Endothelial cell of umbilical vein (primary cell): ENCODE measurements around the gene IFNA1.

ENCODE experiments used
- EZH2 ChIP-seq: IDR thresholded peaks from 2 replicates; pipeline ENCODE4 v1.6.1; 2012; ENCODE audit warnings: borderline replicate concordance, low read depth, mild to moderate bottlenecking, moderate library complexity, low read length, inconsistent platforms; ENCODE audit not compliant: severe bottlenecking
- JUN ChIP-seq: IDR thresholded peaks from 2 replicates; pipeline ENCODE4 v1.6.1; 2011; ENCODE audit warnings: borderline replicate concordance, low read depth; ENCODE audit not compliant: insufficient read length, insufficient read depth
- MYC ChIP-seq: IDR thresholded peaks from one replicate; pipeline ENCODE4 v1.6.1; 2011; ENCODE audit warnings: mild to moderate bottlenecking, low read depth, low read length
- POLR2A ChIP-seq: IDR thresholded peaks from 2 replicates; pipeline ENCODE4 v1.6.1; 2012; ENCODE audit warnings: low read depth, mild to moderate bottlenecking, control low read depth, low read length
- POLR2AphosphoS5 ChIP-seq: IDR thresholded peaks from 2 replicates; pipeline ENCODE4 v1.6.1; 2012; ENCODE audit warnings: low read depth, mild to moderate bottlenecking, control low read depth, low read length, moderate library complexity; ENCODE audit not compliant: insufficient read depth
- TF ChIP-seq, protein P1 (sequence below), 2 donors: IDR thresholded peaks; 1 replicate in 1 of 2; 2 replicates in 1 of 2; pipeline ENCODE4 v1.5.1; 2011; ENCODE audit warnings: low read length in 2 of 2, mild to moderate bottlenecking in 2 of 2, moderate library complexity in 2 of 2, control low read depth in 1 of 2, inconsistent platforms in 1 of 2, low read depth in 1 of 2; ENCODE audit not compliant: insufficient read depth in 1 of 2; ENCODE audit errors: extremely low read depth in 1 of 2
- TF ChIP-seq, protein P2 (sequence below): IDR thresholded peaks from 2 replicates; pipeline ENCODE4 v1.6.1; 2011; ENCODE audit not compliant: insufficient read depth, insufficient read length

- no peak for TF ChIP-seq MYC
- TF ChIP-seq, protein P1, sequence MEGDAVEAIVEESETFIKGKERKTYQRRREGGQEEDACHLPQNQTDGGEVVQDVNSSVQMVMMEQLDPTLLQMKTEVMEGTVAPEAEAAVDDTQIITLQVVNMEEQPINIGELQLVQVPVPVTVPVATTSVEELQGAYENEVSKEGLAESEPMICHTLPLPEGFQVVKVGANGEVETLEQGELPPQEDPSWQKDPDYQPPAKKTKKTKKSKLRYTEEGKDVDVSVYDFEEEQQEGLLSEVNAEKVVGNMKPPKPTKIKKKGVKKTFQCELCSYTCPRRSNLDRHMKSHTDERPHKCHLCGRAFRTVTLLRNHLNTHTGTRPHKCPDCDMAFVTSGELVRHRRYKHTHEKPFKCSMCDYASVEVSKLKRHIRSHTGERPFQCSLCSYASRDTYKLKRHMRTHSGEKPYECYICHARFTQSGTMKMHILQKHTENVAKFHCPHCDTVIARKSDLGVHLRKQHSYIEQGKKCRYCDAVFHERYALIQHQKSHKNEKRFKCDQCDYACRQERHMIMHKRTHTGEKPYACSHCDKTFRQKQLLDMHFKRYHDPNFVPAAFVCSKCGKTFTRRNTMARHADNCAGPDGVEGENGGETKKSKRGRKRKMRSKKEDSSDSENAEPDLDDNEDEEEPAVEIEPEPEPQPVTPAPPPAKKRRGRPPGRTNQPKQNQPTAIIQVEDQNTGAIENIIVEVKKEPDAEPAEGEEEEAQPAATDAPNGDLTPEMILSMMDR (IDR thresholded peaks at IDR 0.05; ENCODE audit: extremely low read depth in 1 of 2, insufficient read depth in 1 of 2, low read depth in 1 of 2, low read length in 2 of 2), result peak; percentile 41 to 59
- TF ChIP-seq JUN, result no peak
- no peak for TF ChIP-seq POLR2AphosphoS5
- no peak for TF ChIP-seq POLR2A
- TF ChIP-seq EZH2, result no peak
- TF ChIP-seq, protein P2, sequence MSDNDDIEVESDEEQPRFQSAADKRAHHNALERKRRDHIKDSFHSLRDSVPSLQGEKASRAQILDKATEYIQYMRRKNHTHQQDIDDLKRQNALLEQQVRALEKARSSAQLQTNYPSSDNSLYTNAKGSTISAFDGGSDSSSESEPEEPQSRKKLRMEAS, result no peak
Observed at GRCh38 chr9:21434202-21435014, 5.8 kb upstream of the IFNA1 start.
